ENCODE measurements around the gene ARSG. TPM values are rescaled to one million over a fixed set of nuclear protein-coding genes. Genes with fewer than 3 reads are reported as not detected.

ARSG gene
- polyA plus RNA-seq, 1 donor from 2014 or later = 16.9 TPM

DNA sequence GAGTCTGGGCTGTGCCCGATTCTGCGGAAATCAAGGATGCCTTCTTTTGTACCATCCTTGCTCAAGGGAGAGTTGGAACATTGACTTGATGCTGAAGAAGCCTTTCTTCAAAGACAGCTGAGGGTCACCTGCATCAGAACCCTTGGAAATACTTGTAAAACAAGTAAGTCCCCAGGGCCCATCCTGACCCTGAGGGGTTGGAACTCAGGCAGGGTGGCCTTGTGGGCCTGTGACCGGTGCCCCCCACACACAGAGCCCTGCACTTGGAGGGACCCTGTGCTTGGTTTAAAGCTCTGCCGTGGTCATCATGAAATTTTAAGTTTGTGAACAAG, 109.1 kb downstream of the ARSG start:
- no peaks in the 10 kb centered on the region for H3K9me2 ChIP-seq (ENCODE audit: insufficient read depth, low read length)
- TF ChIP-seq, protein P1, sequence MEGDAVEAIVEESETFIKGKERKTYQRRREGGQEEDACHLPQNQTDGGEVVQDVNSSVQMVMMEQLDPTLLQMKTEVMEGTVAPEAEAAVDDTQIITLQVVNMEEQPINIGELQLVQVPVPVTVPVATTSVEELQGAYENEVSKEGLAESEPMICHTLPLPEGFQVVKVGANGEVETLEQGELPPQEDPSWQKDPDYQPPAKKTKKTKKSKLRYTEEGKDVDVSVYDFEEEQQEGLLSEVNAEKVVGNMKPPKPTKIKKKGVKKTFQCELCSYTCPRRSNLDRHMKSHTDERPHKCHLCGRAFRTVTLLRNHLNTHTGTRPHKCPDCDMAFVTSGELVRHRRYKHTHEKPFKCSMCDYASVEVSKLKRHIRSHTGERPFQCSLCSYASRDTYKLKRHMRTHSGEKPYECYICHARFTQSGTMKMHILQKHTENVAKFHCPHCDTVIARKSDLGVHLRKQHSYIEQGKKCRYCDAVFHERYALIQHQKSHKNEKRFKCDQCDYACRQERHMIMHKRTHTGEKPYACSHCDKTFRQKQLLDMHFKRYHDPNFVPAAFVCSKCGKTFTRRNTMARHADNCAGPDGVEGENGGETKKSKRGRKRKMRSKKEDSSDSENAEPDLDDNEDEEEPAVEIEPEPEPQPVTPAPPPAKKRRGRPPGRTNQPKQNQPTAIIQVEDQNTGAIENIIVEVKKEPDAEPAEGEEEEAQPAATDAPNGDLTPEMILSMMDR (IDR thresholded peaks at IDR 0.05; ENCODE audit: poor library complexity, severe bottlenecking) = no peak
- no peak for TF ChIP-seq RAD21 (conservative IDR thresholded peaks at IDR 0.05)
- TF ChIP-seq EZH2 (IDR thresholded peaks at IDR 0.05; ENCODE audit: borderline replicate concordance, insufficient read depth, low read length, poor library complexity, severe bottlenecking) = no peak
- TF ChIP-seq SMC3 (conservative IDR thresholded peaks at IDR 0.05; ENCODE audit: poor library complexity) = no peak
- TF ChIP-seq POLR2AphosphoS5 (IDR thresholded peaks at IDR 0.05) = no peak
- no peak for TF ChIP-seq EP300 (conservative IDR thresholded peaks at IDR 0.05; ENCODE audit: poor library complexity, severe bottlenecking)
- TF ChIP-seq, protein P2, sequence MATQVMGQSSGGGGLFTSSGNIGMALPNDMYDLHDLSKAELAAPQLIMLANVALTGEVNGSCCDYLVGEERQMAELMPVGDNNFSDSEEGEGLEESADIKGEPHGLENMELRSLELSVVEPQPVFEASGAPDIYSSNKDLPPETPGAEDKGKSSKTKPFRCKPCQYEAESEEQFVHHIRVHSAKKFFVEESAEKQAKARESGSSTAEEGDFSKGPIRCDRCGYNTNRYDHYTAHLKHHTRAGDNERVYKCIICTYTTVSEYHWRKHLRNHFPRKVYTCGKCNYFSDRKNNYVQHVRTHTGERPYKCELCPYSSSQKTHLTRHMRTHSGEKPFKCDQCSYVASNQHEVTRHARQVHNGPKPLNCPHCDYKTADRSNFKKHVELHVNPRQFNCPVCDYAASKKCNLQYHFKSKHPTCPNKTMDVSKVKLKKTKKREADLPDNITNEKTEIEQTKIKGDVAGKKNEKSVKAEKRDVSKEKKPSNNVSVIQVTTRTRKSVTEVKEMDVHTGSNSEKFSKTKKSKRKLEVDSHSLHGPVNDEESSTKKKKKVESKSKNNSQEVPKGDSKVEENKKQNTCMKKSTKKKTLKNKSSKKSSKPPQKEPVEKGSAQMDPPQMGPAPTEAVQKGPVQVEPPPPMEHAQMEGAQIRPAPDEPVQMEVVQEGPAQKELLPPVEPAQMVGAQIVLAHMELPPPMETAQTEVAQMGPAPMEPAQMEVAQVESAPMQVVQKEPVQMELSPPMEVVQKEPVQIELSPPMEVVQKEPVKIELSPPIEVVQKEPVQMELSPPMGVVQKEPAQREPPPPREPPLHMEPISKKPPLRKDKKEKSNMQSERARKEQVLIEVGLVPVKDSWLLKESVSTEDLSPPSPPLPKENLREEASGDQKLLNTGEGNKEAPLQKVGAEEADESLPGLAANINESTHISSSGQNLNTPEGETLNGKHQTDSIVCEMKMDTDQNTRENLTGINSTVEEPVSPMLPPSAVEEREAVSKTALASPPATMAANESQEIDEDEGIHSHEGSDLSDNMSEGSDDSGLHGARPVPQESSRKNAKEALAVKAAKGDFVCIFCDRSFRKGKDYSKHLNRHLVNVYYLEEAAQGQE (IDR thresholded peaks at IDR 0.05; ENCODE audit: borderline replicate concordance) = no peak
- no peak for TF ChIP-seq TAF1 (IDR thresholded peaks at IDR 0.05; ENCODE audit: low read depth)
- no peak overlapping the region for H3K4me3 ChIP-seq (ENCODE audit: low read length)
- no peaks in the 10 kb centered on the region for H3K79me2 ChIP-seq (replicated peaks; ENCODE audit: insufficient read depth, low read length)
- H3K27ac ChIP-seq (ENCODE audit: low read length) = no peak overlapping the region
- H2AFZ ChIP-seq (ENCODE audit: low read depth, low read length) = no peak overlapping the region
- H3K9ac ChIP-seq (ENCODE audit: low read length) = no peak overlapping the region
- H3K36me3 ChIP-seq (ENCODE audit: insufficient read depth, low read length) = no peaks in the 10 kb centered on the region
- no peaks in the 10 kb centered on the region for H3K9me3 ChIP-seq (ENCODE audit: low read length)
- no peaks in the 10 kb centered on the region for H3K27me3 ChIP-seq (ENCODE audit: insufficient read depth, low read depth, low read length)
- no peak overlapping the region for H3K4me2 ChIP-seq (ENCODE audit: low read length)
- no peaks in the 10 kb centered on the region for H4K20me1 ChIP-seq (ENCODE audit: insufficient read depth)
- no peaks in the 10 kb centered on the region for H3F3A ChIP-seq (ENCODE audit: insufficient read depth, low read length, poor library complexity, severe bottlenecking)

DNA sequence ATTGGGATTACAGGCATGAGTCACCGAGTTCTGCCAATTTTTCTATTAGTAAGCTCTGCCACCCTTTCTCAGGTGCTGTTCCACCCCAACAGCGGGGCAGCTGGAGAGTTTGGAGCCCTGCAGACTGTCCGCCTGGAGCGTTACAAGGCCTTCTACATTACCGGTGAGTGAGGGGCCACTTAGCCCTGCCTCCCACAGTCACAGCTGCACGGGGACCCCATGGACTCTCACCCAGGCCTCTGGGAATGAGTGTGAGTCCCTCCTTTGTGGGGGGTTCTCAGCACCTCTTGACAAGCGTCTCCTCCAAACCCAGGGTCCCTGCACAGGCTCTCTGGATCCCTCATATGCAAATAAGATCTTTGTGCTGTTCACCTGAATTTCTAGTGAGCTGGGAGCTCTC, 110.0 kb downstream of the ARSG start:
- H4K20me1 ChIP-seq (ENCODE audit: insufficient read depth) = no peaks in the 10 kb centered on the region
- H3K27me3 ChIP-seq (ENCODE audit: insufficient read depth, low read depth, low read length) = no peaks in the 10 kb centered on the region
- H3K4me3 ChIP-seq (ENCODE audit: low read length) = no peak overlapping the region
- H3K4me2 ChIP-seq (ENCODE audit: low read length) = no peak overlapping the region
- no peaks in the 10 kb centered on the region for H3K9me3 ChIP-seq (ENCODE audit: low read length)
- no peaks in the 10 kb centered on the region for H3K9me2 ChIP-seq (ENCODE audit: insufficient read depth, low read length)
- no peaks in the 10 kb centered on the region for H3K36me3 ChIP-seq (ENCODE audit: insufficient read depth, low read length)
- TF ChIP-seq TAF1 (IDR thresholded peaks at IDR 0.05; ENCODE audit: low read depth) (no peak), EP300 (conservative IDR thresholded peaks at IDR 0.05; ENCODE audit: poor library complexity, severe bottlenecking) (no peak), MXI1 (conservative IDR thresholded peaks at IDR 0.05; ENCODE audit: poor library complexity, severe bottlenecking) (no peak)
- TF ChIP-seq, protein P2 (IDR thresholded peaks at IDR 0.05; ENCODE audit: borderline replicate concordance) = no peak
- no peak overlapping the region for H2AFZ ChIP-seq (ENCODE audit: low read depth, low read length)
- no peaks in the 10 kb centered on the region for H3K79me2 ChIP-seq (replicated peaks; ENCODE audit: insufficient read depth, low read length)
- no peaks in the 10 kb centered on the region for H3F3A ChIP-seq (ENCODE audit: insufficient read depth, low read length, poor library complexity, severe bottlenecking)
- H3K9ac ChIP-seq (ENCODE audit: low read length) = no peak overlapping the region
- no peak overlapping the region for H3K27ac ChIP-seq (ENCODE audit: low read length)
